ENCODE data around the gene GPAM.
A peak's percentile ranks its signal among the peaks of the same experiment; 100 is the strongest.
"Not testable (repeated sequence)": the region's sequence is repeated elsewhere in the genome, so short reads cannot be mapped to it uniquely, and the experiment has no call there.

The GPAM gene

DNA sequence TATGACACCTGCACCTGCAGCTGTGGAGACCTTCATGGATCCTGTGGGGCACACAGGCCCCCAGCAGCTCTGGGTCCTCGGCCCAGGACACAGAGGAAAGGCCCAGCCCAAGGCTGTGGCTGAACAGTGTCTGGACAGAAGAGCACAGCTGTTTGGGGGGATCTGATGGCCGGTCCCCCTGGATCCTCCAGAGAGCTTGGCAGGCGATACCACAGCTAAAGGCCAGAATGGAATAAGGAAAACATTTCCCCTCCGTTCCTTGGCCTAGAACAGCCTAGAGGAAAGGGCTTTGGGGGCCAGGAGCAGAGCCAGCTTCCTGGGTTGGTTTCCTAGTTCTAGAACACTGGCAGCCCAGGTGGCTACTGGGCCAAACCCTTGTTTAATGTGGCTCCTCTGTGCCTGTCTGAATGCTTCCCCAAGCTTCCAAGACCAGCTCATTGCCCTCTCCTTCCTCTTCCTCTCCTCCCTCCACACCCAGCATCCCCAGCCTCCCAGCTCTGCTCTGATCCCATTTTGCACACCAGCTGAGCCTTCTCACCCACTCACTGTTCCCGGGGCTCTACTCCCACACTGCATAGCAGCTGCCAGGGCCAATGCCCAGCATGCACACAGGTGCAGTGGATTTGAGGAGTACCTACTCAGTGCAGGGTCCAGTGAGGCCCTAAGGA, 46.9 kb downstream of the GPAM start:
- no peak for DNase-seq (ENCODE audit: low spot score)
- FAIRE-seq = no peak

DNA sequence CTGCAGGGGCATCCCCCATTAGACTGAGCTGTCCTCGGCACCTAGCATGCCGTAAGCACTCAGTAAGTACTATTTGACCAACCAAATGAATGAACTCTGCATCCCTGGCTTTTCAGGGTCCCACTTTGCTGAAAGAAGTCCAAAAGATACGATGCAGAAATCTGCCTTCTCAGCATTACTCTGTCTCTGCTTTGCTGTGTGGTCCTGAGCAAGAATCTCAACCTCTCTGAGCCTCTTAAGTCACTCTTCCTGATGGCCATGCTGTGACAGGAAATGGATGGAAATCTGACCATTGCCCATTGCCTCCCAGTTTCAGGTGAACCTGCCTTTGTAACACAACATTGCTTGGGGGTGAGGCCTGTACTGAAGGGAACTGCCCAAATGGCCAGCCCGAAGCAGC, 48.0 kb downstream of the GPAM start:
- DNase-seq (ENCODE audit: low spot score) (no peak), FAIRE-seq (no peak)

DNA sequence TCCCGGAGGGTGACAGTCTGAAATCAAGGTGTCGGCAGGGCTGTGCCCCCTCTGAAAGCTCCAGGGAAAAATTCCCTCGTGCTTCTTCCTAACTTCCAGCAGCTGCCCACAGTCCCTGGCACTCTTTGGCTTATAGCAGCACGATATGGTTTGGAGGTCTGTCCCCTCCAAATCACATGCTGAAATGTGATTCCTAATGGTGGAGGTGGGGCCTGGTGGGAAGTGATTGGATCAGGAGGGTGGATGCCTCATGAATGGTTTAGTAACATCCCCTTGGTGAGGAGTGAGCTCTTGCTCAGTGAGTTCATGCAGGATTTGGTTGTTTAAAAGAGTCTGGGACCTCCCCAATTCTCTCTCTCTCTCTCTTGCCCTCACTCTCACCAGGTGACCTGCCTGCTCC, 51.1 kb downstream of the GPAM start:
- FAIRE-seq (no peak), DNase-seq (ENCODE audit: low spot score) (no peak)

DNA sequence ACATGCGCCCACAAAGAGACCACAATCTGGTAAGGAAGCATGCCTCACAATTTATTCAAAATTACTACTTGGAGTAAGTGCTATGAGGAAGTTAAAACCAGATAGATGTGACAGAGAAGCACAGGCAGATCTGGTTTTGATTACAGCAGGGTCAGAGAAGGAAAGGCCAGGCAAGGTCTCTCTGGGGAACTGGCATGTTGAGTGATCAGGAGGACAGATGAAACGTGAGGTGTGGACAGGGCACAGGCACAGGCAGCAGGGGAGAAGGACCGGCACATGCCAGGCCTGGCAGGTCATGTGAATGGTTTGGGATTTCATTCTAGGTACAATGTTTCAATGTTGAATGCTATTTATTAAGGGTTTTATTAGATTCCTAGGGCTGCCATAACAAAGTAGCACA, 51.6 kb downstream of the GPAM start:
- DNase-seq (ENCODE audit: low spot score) (no peak), FAIRE-seq (no peak)

DNA sequence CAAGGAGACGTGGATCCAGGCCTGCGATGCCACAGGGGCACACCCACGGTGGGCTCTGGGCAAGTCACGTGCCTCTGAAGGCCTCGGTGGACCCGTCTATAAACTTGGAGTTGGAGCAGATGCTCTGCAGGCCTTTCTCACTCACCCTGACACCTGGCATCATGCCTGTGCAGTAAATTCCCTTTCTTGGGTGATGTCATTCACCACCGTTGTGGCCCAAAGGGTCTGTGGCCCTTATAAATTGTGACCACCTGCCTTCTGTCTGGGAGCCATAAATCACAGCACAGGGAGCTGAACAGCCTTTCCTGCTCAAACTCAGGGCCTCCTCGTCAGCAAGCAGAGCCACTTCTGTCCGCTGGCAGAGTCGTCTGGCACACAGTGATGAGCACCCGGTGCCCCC, 52.2 kb downstream of the GPAM start:
- DNase-seq (ENCODE audit: low spot score) = no peak
- no peak for FAIRE-seq

DNA sequence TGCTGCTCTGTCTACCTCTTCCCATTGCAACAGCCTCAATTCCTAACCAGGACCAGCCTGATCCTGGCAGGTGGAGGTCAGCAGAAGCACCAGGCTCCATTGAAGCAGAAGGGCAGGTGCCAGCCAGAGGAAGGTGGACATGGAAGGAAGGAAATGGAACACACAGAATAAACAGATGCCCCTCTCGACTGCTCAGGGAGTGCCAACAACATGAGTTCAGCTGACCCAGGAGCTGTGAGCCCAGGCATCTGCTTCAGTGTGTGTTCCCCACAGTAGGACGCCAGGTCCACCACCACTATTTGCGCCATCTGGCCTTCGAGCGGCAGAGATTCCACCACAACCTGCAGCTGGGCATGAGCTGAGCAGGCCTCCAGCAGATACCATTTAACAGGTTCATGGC, 56.7 kb downstream of the GPAM start:
- DNase-seq (ENCODE audit: low spot score) (no peak), FAIRE-seq (no peak)

DNA sequence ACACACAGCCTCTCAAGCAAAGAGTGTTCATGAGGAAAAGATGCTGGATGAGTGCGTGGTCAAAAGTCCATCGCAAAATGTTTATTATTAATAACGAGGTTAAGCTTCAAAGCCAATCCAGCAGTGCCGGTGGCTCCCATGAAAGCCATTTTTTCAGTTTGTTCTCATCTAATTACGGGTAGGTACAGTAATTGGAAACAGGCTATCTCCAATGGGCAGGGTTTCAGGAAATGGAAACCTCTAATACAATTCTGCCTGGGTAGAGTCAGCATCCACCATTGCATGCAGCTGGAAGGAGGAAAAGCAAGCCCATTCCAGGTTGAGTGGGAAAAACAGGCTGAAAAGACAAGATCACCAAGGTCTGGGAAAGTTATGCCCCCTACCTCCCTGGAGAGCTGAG, 57.4 kb downstream of the GPAM start:
- DNase-seq (ENCODE audit: low spot score) (no peak), FAIRE-seq (no peak)

DNA sequence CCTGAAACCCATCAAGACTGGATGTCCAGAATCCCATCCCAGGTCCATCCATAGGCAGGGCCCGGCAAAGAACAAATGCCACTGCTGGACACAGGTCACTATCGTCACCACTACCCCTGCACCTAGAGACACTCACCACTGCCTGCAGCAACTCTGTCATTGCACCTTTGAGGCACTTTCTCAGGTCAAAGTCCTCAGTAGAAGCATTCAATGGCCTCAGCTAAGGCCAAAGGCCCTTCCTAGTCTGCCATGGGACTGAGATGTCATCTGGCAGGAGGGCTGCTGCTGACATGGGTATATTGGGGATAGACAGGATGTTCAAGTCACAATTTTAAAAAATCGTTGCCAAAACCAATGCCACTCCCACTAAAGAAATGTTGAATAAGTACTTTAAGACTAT, 58.7 kb downstream of the GPAM start:
- FAIRE-seq (no peak), DNase-seq (ENCODE audit: low spot score) (no peak)

DNA sequence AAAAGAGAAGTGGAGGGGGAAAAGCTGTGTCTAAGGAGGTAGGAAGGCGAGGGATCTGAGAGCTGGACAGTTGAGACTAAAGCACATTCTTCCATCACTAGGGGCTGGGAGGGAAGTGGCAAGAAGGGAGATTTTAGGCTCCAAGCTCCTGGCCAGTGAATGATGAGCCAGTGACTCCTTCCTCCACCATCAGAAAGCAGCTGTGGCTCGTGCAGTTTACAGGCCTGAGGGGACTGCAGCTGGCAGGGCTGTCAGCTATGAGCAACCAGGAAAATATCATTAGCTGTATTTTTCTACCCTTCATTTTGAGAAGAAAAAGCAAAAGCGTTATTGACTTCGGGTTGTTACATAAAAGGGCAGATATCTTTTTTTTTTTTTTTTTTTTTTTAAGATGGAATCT, 60.7 kb downstream of the GPAM start:
- FAIRE-seq (no peak), DNase-seq (ENCODE audit: low spot score) (no peak)

DNA sequence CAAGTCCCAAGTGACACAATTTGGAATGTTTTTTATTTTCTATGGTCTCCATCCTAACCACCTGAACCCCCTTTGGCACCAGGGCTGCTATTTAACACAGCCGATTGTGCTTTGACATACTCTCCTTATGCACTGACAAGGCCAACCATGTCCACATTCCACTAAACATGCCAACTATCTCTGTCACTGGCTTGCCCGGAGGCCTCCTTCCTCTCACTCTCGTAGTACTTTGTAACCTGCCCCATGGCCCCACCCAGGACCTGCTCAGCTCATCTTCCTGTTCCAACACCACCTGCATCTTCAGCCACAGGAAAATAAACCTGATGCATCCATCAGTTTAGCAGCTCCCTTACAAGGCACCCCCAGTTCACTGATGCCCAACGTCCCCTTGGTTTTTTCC, 63.1 kb downstream of the GPAM start:
- no peak for DNase-seq (ENCODE audit: low spot score)
- FAIRE-seq = no peak

DNA sequence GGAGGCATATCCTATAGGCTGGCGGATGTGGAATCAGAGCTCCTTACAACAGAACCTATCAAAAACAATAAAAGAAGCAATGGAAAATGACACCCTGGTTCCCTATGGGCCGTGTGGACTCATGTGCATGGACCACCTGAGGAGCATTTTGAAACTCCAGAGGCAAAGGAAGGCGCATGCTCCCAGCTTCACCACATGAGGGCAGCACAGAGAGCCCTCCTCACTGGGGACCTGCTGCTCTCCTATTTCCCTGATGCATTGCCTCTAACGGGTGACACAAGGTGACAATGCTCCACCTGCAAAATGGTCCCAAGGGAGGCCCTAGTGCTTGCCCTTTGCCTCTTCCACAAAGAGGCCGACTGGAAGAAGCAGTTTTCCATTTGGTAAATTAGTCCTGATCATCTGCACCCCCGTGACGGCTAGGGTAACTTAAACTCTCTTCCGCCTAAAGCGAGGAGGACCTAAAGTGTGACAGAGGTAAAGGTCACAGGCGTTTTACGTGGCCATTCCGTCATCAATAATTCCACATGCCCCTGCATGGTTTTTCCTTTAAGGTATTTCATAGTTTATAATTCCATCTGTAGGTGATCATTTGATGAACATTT, 67.7 kb downstream of the GPAM start:
- DNase-seq (ENCODE audit: low spot score) = peak; percentile 44
- no peak for FAIRE-seq

DNA sequence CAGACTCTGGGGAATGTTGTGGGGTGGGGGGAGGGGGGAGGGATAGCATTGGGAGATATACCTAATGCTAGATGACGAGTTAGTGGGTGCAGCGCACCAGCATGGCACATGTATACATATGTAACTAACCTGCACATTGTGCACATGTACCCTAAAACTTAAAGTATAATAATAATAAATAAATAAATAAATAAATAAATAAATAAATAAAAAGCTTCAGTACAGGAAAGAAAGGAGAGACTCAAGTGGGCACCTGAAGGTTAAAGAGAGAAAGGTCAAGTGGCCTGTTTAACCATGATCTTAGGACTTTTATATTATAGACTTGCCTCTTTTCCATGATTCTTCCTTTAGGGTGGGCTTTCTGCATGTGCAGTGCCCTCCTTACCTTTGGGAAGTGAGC, 73.8 kb downstream of the GPAM start:
- DNase-seq (ENCODE audit: low spot score); FAIRE-seq: not testable (repeated sequence)

Data from urothelium cell line (cell line).